Endothelial cell of umbilical vein (primary cell): ENCODE data around the gene COL23A1. TPM values are rescaled to one million over a fixed set of nuclear protein-coding genes. Genes with fewer than 3 reads are reported as not detected.

ENCODE experiments used
- BruUV-seq: library from RNA; stranded (reverse); fragments of 400-500 nt; replicated peaks from 2 replicates; lab custom pipeline; 2021; lab: Mats Ljungman, UMichigan
- CTCF ChIA-PET: fragments of 300-600, 350-600 bp; sonication (Branson Sonifier 250); formaldehyde crosslinking; loops from one replicate; lab custom pipeline; 2021; ENCODE audit warnings: antibody characterized with exemption, inconsistent platforms; lab: Charles Lee
- POLR2A ChIA-PET: fragments of 300-600, 350-600 bp; sonication (Branson Sonifier 250); formaldehyde crosslinking; loops from one replicate; lab custom pipeline; 2021; ENCODE audit warnings: antibody characterized with exemption, inconsistent platforms; lab: Charles Lee
- DNase-seq: peaks from one replicate; pipeline ENCODE4 v3.0.0-alpha.2; 2011; ENCODE audit warnings: low read depth, low spot score
- FAIRE-seq: peaks from 2 replicates; lab custom pipeline; 2011; peaks lifted over from hg19 to GRCh38; lab: Jason Lieb, UNC
- H2AFZ ChIP-seq: 2 replicates; pipeline ENCODE4 v1.6.0; 2012; ENCODE audit warnings: low read depth, low read length, control low read depth, inconsistent platforms
- H3K27ac ChIP-seq: 2 replicates; pipeline ENCODE4 v1.5.1; 2011; ENCODE audit warnings: low read depth, mild to moderate bottlenecking, control low read depth, low read length, moderate library complexity; ENCODE audit not compliant: insufficient read depth
- H3K27me3 ChIP-seq, 2 experiments: 2 replicates each; pipeline versions ENCODE4 v1.6.0 to v1.6.1; 2011; ENCODE audit warnings: low read length in 2 of 2, mixed read lengths in 1 of 2; ENCODE audit not compliant: control insufficient read depth in 2 of 2, insufficient read depth in 2 of 2
- H3K36me3 ChIP-seq, 2 experiments: 2 replicates in 1 of 2; 3 replicates in 1 of 2; pipeline ENCODE4 v1.5.1; 2011; ENCODE audit warnings: low read length in 2 of 2, mild to moderate bottlenecking in 1 of 2, moderate library complexity in 1 of 2; ENCODE audit not compliant: control insufficient read depth in 2 of 2, insufficient read depth in 2 of 2; ENCODE audit errors: extremely low read depth in 1 of 2
- H3K4me1 ChIP-seq: 3 replicates; pipeline ENCODE4 v1.5.1; 2011; ENCODE audit warnings: mild to moderate bottlenecking, low read length; ENCODE audit not compliant: control insufficient read depth, insufficient read depth; ENCODE audit errors: extremely low read depth
- H3K4me2 ChIP-seq: 2 replicates; pipeline ENCODE4 v1.6.1; 2011; ENCODE audit warnings: low read length, control low read depth, mixed read lengths; ENCODE audit not compliant: insufficient read depth
- H3K4me3 ChIP-seq, 3 experiments: fragments of 200-600 bp in 1 of 3; sonication (generic), shearing (Covaris generic) in 1 of 3; replicated peaks in 1 of 3; 2 replicates each; pipeline ENCODE4 v1.5.1; 2011 to 2016; ENCODE audit warnings: control low read depth in 3 of 3, low read length in 3 of 3, mild to moderate bottlenecking in 2 of 3, inconsistent platforms in 1 of 3, low read depth in 1 of 3, moderate library complexity in 1 of 3; ENCODE audit not compliant: insufficient read depth in 1 of 3
- H3K79me2 ChIP-seq: 2 replicates; pipeline ENCODE4 v1.6.0; 2012; ENCODE audit warnings: low read length, inconsistent platforms; ENCODE audit not compliant: control insufficient read depth, insufficient read depth
- H3K9ac ChIP-seq: replicated peaks from 2 replicates; pipeline ENCODE3; 2011; ENCODE audit warnings: low read length, control low read depth; ENCODE audit not compliant: insufficient read depth; ENCODE audit errors: extremely low read depth
- H3K9me1 ChIP-seq: replicated peaks from 3 replicates; pipeline ENCODE4 v1.6.0; 2011; ENCODE audit warnings: mild to moderate bottlenecking, low read length; ENCODE audit not compliant: control insufficient read depth, insufficient read depth; ENCODE audit errors: extremely low read depth
- H3K9me3 ChIP-seq: replicated peaks from 2 replicates; pipeline ENCODE4 v1.5.1; 2012; ENCODE audit warnings: low read length, inconsistent platforms; ENCODE audit not compliant: control insufficient read depth, insufficient read depth
- H4K20me1 ChIP-seq: replicated peaks from 2 replicates; pipeline ENCODE3; 2011; ENCODE audit warnings: mild to moderate bottlenecking, low read length; ENCODE audit not compliant: control insufficient read depth, insufficient read depth; ENCODE audit errors: extremely low read depth
- EZH2 ChIP-seq: IDR thresholded peaks from 2 replicates; pipeline ENCODE4 v1.6.1; 2012; ENCODE audit warnings: borderline replicate concordance, low read depth, mild to moderate bottlenecking, moderate library complexity, low read length, inconsistent platforms; ENCODE audit not compliant: severe bottlenecking
- FOS ChIP-seq: IDR thresholded peaks from 2 replicates; pipeline ENCODE4 v1.6.1; 2011; ENCODE audit warnings: mild to moderate bottlenecking, low read length, moderate library complexity, borderline replicate concordance; ENCODE audit not compliant: insufficient read depth
- GATA2 ChIP-seq: IDR thresholded peaks from 2 replicates; pipeline ENCODE4 v1.7.0; 2011; ENCODE audit warnings: low read depth, mild to moderate bottlenecking, moderate library complexity, mixed read lengths, low read length; ENCODE audit not compliant: insufficient read length, insufficient read depth
- JUN ChIP-seq: IDR thresholded peaks from 2 replicates; pipeline ENCODE4 v1.6.1; 2011; ENCODE audit warnings: borderline replicate concordance, low read depth; ENCODE audit not compliant: insufficient read length, insufficient read depth
- MYC ChIP-seq: IDR thresholded peaks from one replicate; pipeline ENCODE4 v1.6.1; 2011; ENCODE audit warnings: mild to moderate bottlenecking, low read depth, low read length
- POLR2A ChIP-seq: IDR thresholded peaks from 2 replicates; pipeline ENCODE4 v1.6.1; 2012; ENCODE audit warnings: low read depth, mild to moderate bottlenecking, control low read depth, low read length
- POLR2AphosphoS5 ChIP-seq: IDR thresholded peaks from 2 replicates; pipeline ENCODE4 v1.6.1; 2012; ENCODE audit warnings: low read depth, mild to moderate bottlenecking, control low read depth, low read length, moderate library complexity; ENCODE audit not compliant: insufficient read depth
- dilution Hi-C: fragments of 300-500 bp; cut with MboI; formaldehyde crosslinking; loops from one replicate; pipeline ENCODE4 v1.15.0; 2019; ENCODE audit warnings: low sequenced_read_pairs; ENCODE audit not compliant: extremely low pct_ligation_motif_present
- intact Hi-C: fragments of 100-400 bp; cut with micrococcal nuclease; formaldehyde crosslinking; loops from one replicate; pipeline ENCODE4 v1.10.0; 2022
- polyA plus RNA-seq, 4 experiments: library from polyadenylated mRNA; depleted of rRNA in 3 of 4; stranded (reverse) in 3 of 4; unstranded in 1 of 4; fragments of >200 nt; gene quantifications; 2 replicates each; pipeline versions ENCODE4 v1.2.1 to v1.2.3, GENCODE V29; 2011 to 2012; ENCODE audit warnings: missing spikeins in 1 of 4
- total RNA-seq: library from RNA; stranded (reverse); gene quantifications from 2 replicates; pipeline ENCODE4 v1.2.3, GENCODE V29; 2021
- TF ChIP-seq, protein P1 (sequence below): IDR thresholded peaks from 2 replicates; pipeline ENCODE4 v1.6.1; 2011; ENCODE audit not compliant: insufficient read depth, insufficient read length
- TF ChIP-seq, protein P2 (sequence below), 2 donors: IDR thresholded peaks; 1 replicate in 1 of 2; 2 replicates in 1 of 2; pipeline ENCODE4 v1.5.1; 2011; ENCODE audit warnings: low read length in 2 of 2, mild to moderate bottlenecking in 2 of 2, moderate library complexity in 2 of 2, control low read depth in 1 of 2, inconsistent platforms in 1 of 2, low read depth in 1 of 2; ENCODE audit not compliant: insufficient read depth in 1 of 2; ENCODE audit errors: extremely low read depth in 1 of 2

Gene COL23A1
- total and polyA plus RNA-seq, 2 donors (not counting 3 experiments of a cell fraction or from before 2014, with no cell fraction given): not detected

DNA sequence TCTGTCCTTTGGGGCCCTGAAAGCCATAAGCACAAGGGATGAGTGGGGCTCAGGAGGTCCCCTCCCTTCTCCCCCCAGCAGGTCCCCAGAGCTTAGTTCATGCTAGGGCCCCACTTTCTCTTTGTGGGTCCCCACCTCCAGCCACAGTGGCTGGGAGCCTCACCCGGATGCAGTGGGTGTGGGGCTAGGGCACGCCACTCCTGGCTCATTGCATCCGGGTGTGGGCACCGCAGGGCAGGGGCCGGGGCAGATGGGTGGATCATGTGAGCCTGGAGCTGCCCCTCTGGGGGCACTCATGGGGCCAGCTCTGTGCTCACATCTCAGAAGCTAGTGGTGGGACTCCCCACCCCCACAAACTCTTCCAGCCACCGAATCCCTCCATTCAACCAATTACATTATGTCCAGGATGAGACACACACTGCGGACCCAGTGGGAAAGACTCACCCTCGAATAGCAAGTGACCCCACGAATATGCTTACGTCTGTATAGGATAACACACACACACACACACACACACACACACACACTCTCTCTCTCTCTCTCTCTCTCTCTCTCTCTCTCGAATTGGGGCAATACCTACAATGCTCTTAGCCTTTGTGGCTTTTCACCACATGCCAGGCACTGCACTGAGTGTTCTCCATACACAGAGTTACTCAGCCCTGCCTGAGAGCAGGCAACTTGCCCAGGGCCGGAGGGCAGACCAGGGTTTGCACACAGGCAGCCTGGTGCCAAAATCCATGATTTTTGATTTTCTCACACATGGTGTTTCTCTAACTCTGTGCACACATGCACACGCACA, 340.8 kb downstream of the COL23A1 start:
- DNase-seq: no peak
- CTCF ChIA-PET: no interaction called here
- BruUV-seq: no TSS peak

GRCh38 chr5:178248750-178249149, 341.4 kb downstream of the COL23A1 start:
- Histone ChIP-seq H3K9me1 (no peaks in the 10 kb centered on the region), H3K4me2 (no peak overlapping the region), H3K9ac (no peak overlapping the region), H3K9me3 (no peaks in the 10 kb centered on the region), H2AFZ (no peak overlapping the region), H3K4me3 (no peak overlapping the region), H3K27ac (no peak overlapping the region), H3K36me3 (no peaks in the 10 kb centered on the region), H3K27me3 (no peaks in the 10 kb centered on the region), H3K4me1 (no peaks in the 10 kb centered on the region), H4K20me1 (no peaks in the 10 kb centered on the region), H3K79me2 (no peaks in the 10 kb centered on the region)
- intact Hi-C loops: no loop called here
- BruUV-seq: no TSS peak
- no peak for TF ChIP-seq FOS
- TF ChIP-seq POLR2A: no peak
- TF ChIP-seq, protein P1, sequence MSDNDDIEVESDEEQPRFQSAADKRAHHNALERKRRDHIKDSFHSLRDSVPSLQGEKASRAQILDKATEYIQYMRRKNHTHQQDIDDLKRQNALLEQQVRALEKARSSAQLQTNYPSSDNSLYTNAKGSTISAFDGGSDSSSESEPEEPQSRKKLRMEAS: no peak
- TF ChIP-seq EZH2: no peak
- no peak for TF ChIP-seq MYC
- TF ChIP-seq JUN: no peak
- TF ChIP-seq, protein P2, sequence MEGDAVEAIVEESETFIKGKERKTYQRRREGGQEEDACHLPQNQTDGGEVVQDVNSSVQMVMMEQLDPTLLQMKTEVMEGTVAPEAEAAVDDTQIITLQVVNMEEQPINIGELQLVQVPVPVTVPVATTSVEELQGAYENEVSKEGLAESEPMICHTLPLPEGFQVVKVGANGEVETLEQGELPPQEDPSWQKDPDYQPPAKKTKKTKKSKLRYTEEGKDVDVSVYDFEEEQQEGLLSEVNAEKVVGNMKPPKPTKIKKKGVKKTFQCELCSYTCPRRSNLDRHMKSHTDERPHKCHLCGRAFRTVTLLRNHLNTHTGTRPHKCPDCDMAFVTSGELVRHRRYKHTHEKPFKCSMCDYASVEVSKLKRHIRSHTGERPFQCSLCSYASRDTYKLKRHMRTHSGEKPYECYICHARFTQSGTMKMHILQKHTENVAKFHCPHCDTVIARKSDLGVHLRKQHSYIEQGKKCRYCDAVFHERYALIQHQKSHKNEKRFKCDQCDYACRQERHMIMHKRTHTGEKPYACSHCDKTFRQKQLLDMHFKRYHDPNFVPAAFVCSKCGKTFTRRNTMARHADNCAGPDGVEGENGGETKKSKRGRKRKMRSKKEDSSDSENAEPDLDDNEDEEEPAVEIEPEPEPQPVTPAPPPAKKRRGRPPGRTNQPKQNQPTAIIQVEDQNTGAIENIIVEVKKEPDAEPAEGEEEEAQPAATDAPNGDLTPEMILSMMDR (IDR thresholded peaks at IDR 0.05; ENCODE audit: extremely low read depth in 1 of 2, insufficient read depth in 1 of 2, low read depth in 1 of 2, low read length in 2 of 2): no peak
- TF ChIP-seq POLR2AphosphoS5: no peak
- no peak for TF ChIP-seq GATA2
- DNase-seq (no peak), FAIRE-seq (no peak)
- dilution Hi-C loops: no loop called here
- CTCF ChIA-PET: interaction anchor here (0.6 to 1.0 kb wide), 2 partner anchors 13 to 14 kb away, joined by 3 to 5 read pairs; no protein-coding TSS in a partner anchor
- POLR2A ChIA-PET: no interaction called here

More for the DNA sequence above, 340.8 kb downstream of the COL23A1 start:
- no peaks in the 10 kb centered on the region for H3K79me2 ChIP-seq
- H3K9me1 ChIP-seq: no peaks in the 10 kb centered on the region
- FAIRE-seq: no peak
- no peaks in the 10 kb centered on the region for H3K27me3 ChIP-seq
- no peak overlapping the region for H2AFZ ChIP-seq
- TF ChIP-seq FOS: no peak
- TF ChIP-seq, protein P1: no peak
- H3K9ac ChIP-seq: no peak overlapping the region
- H3K9me3 ChIP-seq: no peaks in the 10 kb centered on the region
- H3K36me3 ChIP-seq: no peaks in the 10 kb centered on the region
- dilution Hi-C loops: no loop called here
- H3K27ac ChIP-seq: no peak overlapping the region
- H4K20me1 ChIP-seq: no peaks in the 10 kb centered on the region
- no peak overlapping the region for H3K4me3 ChIP-seq
- intact Hi-C loops: no loop called here
- no peaks in the 10 kb centered on the region for H3K4me1 ChIP-seq
- POLR2A ChIA-PET: no interaction called here
- no peak overlapping the region for H3K4me2 ChIP-seq
